NB4 (cell line): ENCODE measurements around the gene CTNNA2.

ENCODE experiments used
- DNase-seq: peaks from one replicate; pipeline ENCODE4 v3.0.0; 2010; ENCODE audit warnings: low read depth
- H3K4me3 ChIP-seq: one replicate; pipeline ENCODE4 v1.5.1; 2011; ENCODE audit warnings: mild to moderate bottlenecking, low read depth, low read length, moderate library complexity
- MYC ChIP-seq: IDR thresholded peaks from 2 replicates; pipeline ENCODE4 v1.6.1; 2011; ENCODE audit warnings: low read depth, low read length
- POLR2A ChIP-seq: IDR thresholded peaks from 2 replicates; pipeline ENCODE4 v1.6.1; 2011; ENCODE audit warnings: mild to moderate bottlenecking; ENCODE audit not compliant: insufficient read length; ENCODE audit errors: extremely low read depth
- TF ChIP-seq, protein P1 (sequence below): IDR thresholded peaks from 2 replicates; pipeline ENCODE4 v1.6.1; 2011; ENCODE audit warnings: low read depth, low read length
- TF ChIP-seq, protein P2 (sequence below): IDR thresholded peaks from one replicate; pipeline ENCODE4 v1.5.1; 2012; ENCODE audit warnings: low read depth, low read length

Gene CTNNA2

DNA sequence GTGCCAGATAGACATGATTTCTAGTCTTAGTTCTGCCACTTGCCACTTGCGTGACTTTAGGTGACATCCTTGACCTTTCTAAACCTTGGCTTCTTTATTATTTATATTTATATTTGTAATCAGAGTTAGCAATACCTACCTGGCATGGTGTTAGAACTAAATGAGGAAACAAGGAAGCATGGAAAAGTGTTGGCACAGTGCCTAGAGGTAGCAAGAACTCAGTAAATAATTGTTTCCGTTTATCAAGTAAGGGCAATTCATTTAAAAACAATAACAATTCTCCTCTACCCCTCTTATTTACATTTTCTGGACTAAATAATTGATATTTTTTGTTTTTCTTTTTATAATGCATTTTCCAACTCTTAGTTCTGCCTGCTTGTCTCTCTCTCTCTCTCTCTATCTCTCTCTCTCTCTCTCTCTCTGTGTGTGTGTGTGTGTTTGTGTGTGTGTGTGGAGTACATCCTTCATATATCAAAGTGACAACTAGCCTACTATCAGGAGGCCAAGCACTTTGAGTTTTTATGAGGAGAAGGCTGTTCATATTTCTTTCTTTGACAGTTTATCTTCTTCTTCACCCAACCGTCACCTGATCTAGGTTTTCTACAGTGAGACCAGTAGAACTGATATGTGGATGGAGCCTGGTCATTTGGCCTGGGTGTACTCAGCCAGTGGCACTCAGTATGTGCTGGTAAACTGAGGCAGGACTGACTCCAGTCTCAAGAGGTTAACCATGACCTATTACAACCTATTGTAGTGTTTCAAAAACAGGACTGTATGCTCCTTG lies 657.2 kb downstream of the CTNNA2 start:
- no peak for DNase-seq
- no peak overlapping the region for H3K4me3 ChIP-seq

DNA sequence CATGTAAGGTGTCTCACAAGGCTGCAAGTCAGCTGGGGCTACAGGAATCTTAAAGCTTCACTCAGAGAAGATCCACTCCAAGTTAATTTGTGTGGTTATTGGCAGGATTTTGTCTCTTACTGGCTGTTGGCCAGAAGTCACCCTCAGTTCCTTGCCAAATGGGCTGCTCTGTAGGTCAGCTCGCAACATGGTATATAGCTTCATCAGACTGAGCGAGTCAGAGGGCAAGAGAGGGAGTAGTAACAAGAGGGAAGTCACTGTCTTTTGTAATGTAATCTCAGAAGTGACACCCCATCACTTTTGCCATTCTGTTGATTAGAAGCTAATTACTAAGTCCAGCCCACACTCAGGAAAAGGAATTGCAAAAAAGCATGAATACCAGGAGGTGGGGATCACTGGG lies 672.2 kb downstream of the CTNNA2 start:
- H3K4me3 ChIP-seq = no peak overlapping the region
- TF ChIP-seq POLR2A (no peak), MYC (no peak)
- TF ChIP-seq, protein P1, sequence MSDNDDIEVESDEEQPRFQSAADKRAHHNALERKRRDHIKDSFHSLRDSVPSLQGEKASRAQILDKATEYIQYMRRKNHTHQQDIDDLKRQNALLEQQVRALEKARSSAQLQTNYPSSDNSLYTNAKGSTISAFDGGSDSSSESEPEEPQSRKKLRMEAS = no peak
- TF ChIP-seq, protein P2, sequence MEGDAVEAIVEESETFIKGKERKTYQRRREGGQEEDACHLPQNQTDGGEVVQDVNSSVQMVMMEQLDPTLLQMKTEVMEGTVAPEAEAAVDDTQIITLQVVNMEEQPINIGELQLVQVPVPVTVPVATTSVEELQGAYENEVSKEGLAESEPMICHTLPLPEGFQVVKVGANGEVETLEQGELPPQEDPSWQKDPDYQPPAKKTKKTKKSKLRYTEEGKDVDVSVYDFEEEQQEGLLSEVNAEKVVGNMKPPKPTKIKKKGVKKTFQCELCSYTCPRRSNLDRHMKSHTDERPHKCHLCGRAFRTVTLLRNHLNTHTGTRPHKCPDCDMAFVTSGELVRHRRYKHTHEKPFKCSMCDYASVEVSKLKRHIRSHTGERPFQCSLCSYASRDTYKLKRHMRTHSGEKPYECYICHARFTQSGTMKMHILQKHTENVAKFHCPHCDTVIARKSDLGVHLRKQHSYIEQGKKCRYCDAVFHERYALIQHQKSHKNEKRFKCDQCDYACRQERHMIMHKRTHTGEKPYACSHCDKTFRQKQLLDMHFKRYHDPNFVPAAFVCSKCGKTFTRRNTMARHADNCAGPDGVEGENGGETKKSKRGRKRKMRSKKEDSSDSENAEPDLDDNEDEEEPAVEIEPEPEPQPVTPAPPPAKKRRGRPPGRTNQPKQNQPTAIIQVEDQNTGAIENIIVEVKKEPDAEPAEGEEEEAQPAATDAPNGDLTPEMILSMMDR = no peak
- DNase-seq = no peak

More for the DNA sequence above, 657.2 kb downstream of the CTNNA2 start:
- TF ChIP-seq MYC = no peak
- TF ChIP-seq, protein P2 = no peak
- TF ChIP-seq, protein P1 = no peak
- TF ChIP-seq POLR2A = no peak

DNA sequence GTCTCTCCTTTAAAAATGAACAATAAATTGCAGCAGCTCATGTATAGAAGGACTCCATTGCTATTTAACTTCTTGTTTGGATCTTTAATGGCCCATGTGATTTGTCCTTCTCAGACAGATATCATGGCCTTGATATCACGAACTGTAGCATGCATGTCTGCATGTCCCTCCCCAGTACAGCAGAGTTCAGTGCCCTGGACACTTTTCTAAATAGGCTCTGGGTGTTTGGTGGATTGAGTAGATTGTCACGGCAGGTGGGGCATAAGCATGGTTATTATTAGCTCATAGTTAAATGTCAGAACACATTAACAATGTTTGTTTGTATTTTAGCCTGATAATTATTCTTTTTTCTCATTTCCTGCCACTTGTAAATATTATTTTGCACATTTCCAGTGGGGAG lies 673.4 kb downstream of the CTNNA2 start:
- no peak for DNase-seq
- TF ChIP-seq MYC = no peak
- no peak for TF ChIP-seq POLR2A
- TF ChIP-seq, protein P2 = no peak
- TF ChIP-seq, protein P1 = no peak
- no peak overlapping the region for H3K4me3 ChIP-seq

DNA sequence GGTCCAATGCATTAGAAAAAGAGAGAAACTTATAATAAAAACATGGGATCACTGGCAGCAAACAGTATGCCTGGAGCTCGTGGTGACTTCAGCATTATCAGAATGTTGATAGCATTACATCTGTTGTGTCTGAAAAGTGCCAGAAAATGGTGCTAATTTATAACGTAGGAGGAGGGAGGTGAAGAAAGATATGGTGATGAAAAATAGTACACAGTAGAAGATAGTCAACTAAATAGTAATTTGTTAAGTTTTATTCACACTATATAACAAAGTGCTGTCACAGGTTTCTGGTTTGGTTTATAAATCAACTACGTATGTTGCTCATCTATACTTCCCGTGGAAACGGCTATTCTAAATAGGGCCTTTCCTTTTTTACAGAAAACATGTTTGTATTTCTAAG lies 674.3 kb downstream of the CTNNA2 start:
- H3K4me3 ChIP-seq = no peak overlapping the region
- TF ChIP-seq, protein P2 = no peak
- TF ChIP-seq, protein P1 = no peak
- TF ChIP-seq MYC = no peak
- TF ChIP-seq POLR2A = no peak
- DNase-seq = no peak

DNA sequence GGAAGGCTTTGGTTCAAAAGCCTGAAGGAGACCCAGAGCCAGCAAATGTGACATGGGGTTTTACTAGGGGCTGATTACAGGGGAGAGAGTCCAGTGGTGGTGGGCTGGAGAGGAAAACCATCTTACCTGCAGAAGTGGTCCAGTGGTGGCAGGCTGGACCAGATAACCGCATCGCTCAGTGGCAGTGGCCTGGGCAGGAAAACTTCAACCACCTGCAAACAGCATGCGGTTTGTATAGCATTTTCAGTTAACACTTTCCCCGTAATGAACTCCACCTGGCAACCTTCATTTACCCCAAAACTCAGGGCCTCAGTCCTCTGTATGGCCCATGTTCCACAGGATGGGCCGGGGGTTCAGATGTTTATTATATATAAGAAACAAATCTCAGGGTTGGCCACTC lies 677.3 kb downstream of the CTNNA2 start:
- TF ChIP-seq, protein P2 = no peak
- TF ChIP-seq MYC = no peak
- TF ChIP-seq POLR2A = no peak
- TF ChIP-seq, protein P1 = no peak
- H3K4me3 ChIP-seq = no peak overlapping the region
- no peak for DNase-seq

DNA sequence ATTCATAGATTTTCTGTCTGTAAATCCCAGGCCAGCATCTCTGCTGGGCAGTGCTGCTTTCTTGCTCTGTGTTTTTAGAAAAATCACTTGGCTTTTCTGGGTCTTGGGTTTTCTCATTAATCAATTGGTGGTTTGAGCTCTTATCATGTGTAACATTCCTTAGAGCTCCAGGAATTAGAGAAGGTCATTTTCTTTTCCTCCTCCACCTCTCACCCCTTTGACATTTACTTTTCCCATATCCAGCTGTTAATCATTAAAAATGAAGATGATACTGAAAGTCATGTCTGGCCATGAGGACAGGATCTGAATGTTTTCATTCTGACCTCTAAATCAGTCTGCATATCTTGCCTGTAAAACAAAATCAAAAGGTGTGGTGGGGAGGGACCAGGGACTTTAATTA lies 680.7 kb downstream of the CTNNA2 start:
- H3K4me3 ChIP-seq = no peak overlapping the region
- DNase-seq = no peak

More for the DNA sequence above, 680.7 kb downstream of the CTNNA2 start:
- TF ChIP-seq, protein P1 = no peak
- TF ChIP-seq POLR2A = no peak
- TF ChIP-seq, protein P2 = no peak
- TF ChIP-seq MYC = no peak
